Tibial artery (tissue), 4 donors: ENCODE data around the gene AMH.
"Not testable (repeated sequence)": the region's sequence is repeated elsewhere in the genome, so short reads cannot be mapped to it uniquely, and the experiment has no call there.

Source experiments
- DNase-seq, 2 donors: peaks; one replicate each; pipeline ENCODE4 v3.0.0-alpha.2; 2019
- H3K27ac ChIP-seq, 2 donors: fragments of 200-600 bp; sonication (generic) in 1 of 2; 1 replicate in 1 of 2; 2 replicates in 1 of 2; pipeline ENCODE4 v1.5.1; 2018 to 2019; ENCODE audit warnings: mild to moderate bottlenecking in 1 of 2
- H3K27me3 ChIP-seq, 2 donors: fragments of 200-600 bp; sonication (generic) in 1 of 2; one replicate each; pipeline versions ENCODE4 v1.5.1 to v1.6.0; 2016 to 2019
- H3K36me3 ChIP-seq, 3 donors: fragments of 200-600 bp; sonication (generic) in 2 of 3; one replicate each; pipeline ENCODE4 v1.5.1; 2016 to 2019; ENCODE audit warnings: mild to moderate bottlenecking in 2 of 3
- H3K4me1 ChIP-seq, 4 donors: fragments of 200-600 bp; sonication (generic) in 2 of 4; 1 replicate in 3 of 4; 2 replicates in 1 of 4; pipeline ENCODE4 v1.5.1; 2016 to 2019
- H3K4me3 ChIP-seq, 2 donors: fragments of 200-600 bp; sonication (generic) in 1 of 2; 1 replicate in 1 of 2; 2 replicates in 1 of 2; pipeline ENCODE4 v1.5.1; 2018 to 2019; ENCODE audit warnings: mild to moderate bottlenecking in 2 of 2
- H3K9me3 ChIP-seq, 3 donors: fragments of 200-600 bp; sonication (generic) in 1 of 3; one replicate each; pipeline ENCODE4 v1.5.1; 2016 to 2019
- intact Hi-C: fragments of 100-400 bp; cut with DNase I; formaldehyde crosslinking; loops from one replicate; pipeline ENCODE4 v1.15.0; 2023; ENCODE audit warnings: low total_unique reads
- TF ChIP-seq, protein P1 (sequence below), 2 experiments: fragments of 200-600 bp in 1 of 2; fragments of 450-650 bp in 1 of 2; IDR thresholded peaks; one replicate each; pipeline ENCODE4 v1.5.1; 2017 to 2019; ENCODE audit warnings: antibody characterized with exemption in 2 of 2, mild to moderate bottlenecking in 1 of 2, moderate library complexity in 1 of 2

AMH gene

GRCh38 chr19:2249010-2249866 is at the start of gene AMH:
Gene AMH (plus strand): TSS chr19:2249323. CDS start chr19:2249333, 10 bp downstream.
- intact Hi-C loops = no loop called here
- TF ChIP-seq, protein P1, sequence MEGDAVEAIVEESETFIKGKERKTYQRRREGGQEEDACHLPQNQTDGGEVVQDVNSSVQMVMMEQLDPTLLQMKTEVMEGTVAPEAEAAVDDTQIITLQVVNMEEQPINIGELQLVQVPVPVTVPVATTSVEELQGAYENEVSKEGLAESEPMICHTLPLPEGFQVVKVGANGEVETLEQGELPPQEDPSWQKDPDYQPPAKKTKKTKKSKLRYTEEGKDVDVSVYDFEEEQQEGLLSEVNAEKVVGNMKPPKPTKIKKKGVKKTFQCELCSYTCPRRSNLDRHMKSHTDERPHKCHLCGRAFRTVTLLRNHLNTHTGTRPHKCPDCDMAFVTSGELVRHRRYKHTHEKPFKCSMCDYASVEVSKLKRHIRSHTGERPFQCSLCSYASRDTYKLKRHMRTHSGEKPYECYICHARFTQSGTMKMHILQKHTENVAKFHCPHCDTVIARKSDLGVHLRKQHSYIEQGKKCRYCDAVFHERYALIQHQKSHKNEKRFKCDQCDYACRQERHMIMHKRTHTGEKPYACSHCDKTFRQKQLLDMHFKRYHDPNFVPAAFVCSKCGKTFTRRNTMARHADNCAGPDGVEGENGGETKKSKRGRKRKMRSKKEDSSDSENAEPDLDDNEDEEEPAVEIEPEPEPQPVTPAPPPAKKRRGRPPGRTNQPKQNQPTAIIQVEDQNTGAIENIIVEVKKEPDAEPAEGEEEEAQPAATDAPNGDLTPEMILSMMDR (IDR thresholded peaks at IDR 0.05) = no peak
- Histone ChIP-seq H3K9me3 (no peaks in the 10 kb centered on the region), H3K36me3 (peaks cover 40 to 49% (median 47%) of the 10 kb centered on the region in 3 donors), H3K27ac (no peak within 1 kb of the TSS), H3K4me3 (no peak within 1 kb of the TSS), H3K27me3 (peaks cover 3 to 81% of the 10 kb centered on the region in 2 donors), H3K4me1 (peaks cover 0 to 44% (median 38%) of the 10 kb centered on the region in 4 donors)
- DNase-seq = no peak

- TF ChIP-seq, protein P1 (IDR thresholded peaks at IDR 0.05) = no peak
- Histone ChIP-seq H3K4me1 (peaks cover 0 to 7% (median 0%) of the 10 kb centered on the region in 4 donors), H3K27ac (no peak overlapping the region), H3K9me3 (no peaks in the 10 kb centered on the region), H3K4me3 (no peak overlapping the region), H3K27me3 (no peaks in the 10 kb centered on the region), H3K36me3 (peaks cover 3 to 79% (median 39%) of the 10 kb centered on the region in 3 donors)
- intact Hi-C loops = no loop called here
- no peak for DNase-seq
These were observed 49.1 kb upstream of the AMH start for GRCh38 chr19:2199861-2200623.

DNA sequence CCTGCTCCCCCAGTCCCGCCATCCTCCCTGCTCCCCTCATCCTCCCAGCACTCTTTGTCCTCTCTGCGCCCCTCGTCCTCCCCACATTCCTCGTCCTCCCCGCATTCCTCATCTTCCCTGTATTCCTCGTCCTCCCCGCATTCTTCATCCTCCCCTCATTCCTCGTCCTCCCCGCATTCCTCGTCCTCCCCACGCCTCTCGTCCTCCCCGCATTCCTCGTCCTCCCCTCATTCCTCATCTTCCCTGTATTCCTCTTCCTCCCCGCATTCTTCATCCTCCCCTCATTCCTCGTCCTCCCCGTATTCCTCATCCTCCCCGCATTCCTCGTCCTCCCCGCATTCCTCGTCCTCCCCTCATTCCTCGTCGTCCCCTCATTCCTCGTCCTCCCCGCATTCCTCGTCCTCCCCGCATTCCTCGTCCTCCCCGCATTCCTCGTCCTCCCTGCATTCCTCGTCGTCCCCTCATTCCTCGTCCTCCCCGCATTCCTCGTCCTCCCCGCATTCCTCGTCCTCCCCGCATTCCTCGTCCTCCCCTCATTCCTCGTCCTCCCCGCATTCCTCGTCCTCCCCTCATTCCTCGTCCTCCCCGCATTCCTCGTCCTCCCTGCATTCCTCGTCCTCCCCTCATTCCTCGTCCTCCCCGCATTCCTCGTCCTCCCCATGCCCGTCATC is 48.4 kb upstream of the AMH start:
- H3K27me3 ChIP-seq, H3K4me3 ChIP-seq, H3K4me1 ChIP-seq, intact Hi-C loops, H3K9me3 ChIP-seq, H3K27ac ChIP-seq, DNase-seq: not testable (repeated sequence)
- peaks cover 0 to 79% (median 32%) of the 10 kb centered on the region in 3 donors for H3K36me3 ChIP-seq

- Histone ChIP-seq H3K27me3 (no peaks in the 10 kb centered on the region), H3K4me3 (no peak overlapping the region), H3K9me3 (no peaks in the 10 kb centered on the region), H3K27ac (no peak overlapping the region), H3K36me3 (peaks cover 0 to 73% (median 32%) of the 10 kb centered on the region in 3 donors), H3K4me1 (peaks cover 0 to 7% (median 0%) of the 10 kb centered on the region in 4 donors)
- intact Hi-C loops = no loop called here
- TF ChIP-seq, protein P1 (IDR thresholded peaks at IDR 0.05) = no peak
- no peak for DNase-seq
These were observed 47.5 kb upstream of the AMH start for GRCh38 chr19:2201473-2202148.

GRCh38 chr19:2202366-2202765 is 46.8 kb upstream of the AMH start:
- H3K27ac ChIP-seq = no peak overlapping the region
- H3K36me3 ChIP-seq = peaks cover 0 to 76% (median 34%) of the 10 kb centered on the region in 3 donors
- peaks cover 0 to 7% (median 0%) of the 10 kb centered on the region in 4 donors for H3K4me1 ChIP-seq
- TF ChIP-seq, protein P1 (IDR thresholded peaks at IDR 0.05) = no peak
- no peak for DNase-seq
- no peaks in the 10 kb centered on the region for H3K9me3 ChIP-seq
- intact Hi-C loops = no loop called here
- no peaks in the 10 kb centered on the region for H3K27me3 ChIP-seq
- H3K4me3 ChIP-seq = no peak overlapping the region
